NOMO-1 treated with dmso at 0.1 percent for 144 hours (cell line): Measurements from ENCODE around the gene SMARCAD1.
"Not testable (repeated sequence)": the region's sequence is repeated elsewhere in the genome, so short reads cannot be mapped to it uniquely, and the experiment has no call there.

ENCODE experiments used
- DNase-seq: peaks from one replicate; lab custom pipeline; 2025; ENCODE audit not compliant: unreplicated experiment; lab: John Stamatoyannopoulos, UW

SMARCAD1 gene

DNA sequence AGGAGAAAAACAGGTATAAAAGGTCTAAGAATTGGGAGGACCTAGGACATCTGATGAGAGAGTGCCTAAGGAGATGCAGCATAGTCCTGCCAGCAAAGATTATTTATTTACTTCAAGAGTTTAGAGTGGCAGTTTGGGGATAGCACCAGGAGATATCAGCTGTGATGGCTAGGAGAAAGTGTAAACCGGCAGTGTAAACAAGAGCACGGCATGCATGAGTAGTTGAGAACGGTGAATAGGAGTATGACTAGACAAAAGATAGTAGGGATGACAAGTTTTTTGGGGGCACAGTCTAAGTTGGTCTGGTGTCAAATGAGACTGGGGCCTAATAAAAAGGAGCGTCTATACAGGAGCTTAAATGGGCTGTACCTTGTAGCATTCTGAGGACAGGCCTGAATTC is 86.3 kb downstream of the SMARCAD1 start:
- not testable (repeated sequence) for DNase-seq

DNA sequence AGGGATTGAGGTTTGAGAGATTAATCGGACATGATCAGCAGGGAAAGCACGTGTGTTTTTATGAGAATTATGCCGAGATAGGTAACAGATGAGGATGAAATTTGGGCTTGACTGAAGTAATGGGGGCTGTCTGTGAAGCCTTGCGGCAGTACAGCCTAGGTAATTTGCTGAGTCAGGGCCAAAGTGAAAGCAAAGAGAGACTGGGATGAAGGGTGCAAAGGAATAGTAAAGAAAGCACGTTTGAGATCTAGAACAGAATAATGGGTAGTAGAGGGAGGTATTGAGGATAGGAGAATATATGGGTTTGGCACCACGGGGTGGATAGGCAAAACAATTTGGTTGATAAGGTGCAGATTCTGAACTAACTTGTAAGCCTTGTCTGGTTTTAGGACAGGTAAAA is 87.8 kb downstream of the SMARCAD1 start:
- not testable (repeated sequence) for DNase-seq

DNA sequence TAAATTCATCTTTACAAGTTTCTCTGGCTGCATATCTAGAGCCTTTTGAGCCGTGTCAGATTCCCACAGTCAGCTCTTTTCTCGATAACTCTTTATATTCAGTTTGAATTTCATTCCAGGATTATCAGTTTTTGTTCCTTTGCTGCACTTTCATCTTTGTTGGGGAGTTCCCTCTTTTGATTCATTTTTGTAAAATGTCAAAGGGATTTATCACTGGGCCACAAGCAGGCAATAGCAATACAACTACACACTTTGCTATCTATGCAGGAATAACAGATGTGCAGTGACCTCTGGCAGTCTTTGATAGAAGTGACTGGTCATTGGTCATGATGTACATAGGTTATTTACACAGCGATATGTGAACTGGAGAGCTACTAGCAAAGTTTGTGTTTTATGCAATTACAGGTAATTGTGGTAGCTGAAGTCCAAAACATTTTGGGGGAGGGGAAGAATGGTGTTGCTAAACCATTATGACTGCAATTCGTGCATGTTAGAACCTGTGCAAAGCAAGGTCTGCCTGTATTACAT is 91.1 kb downstream of the SMARCAD1 start:
- DNase-seq: no peak

- DNase-seq: no peak
Observed at GRCh38 chr4:94302191-94302590, 94.5 kb downstream of the SMARCAD1 start.

DNA sequence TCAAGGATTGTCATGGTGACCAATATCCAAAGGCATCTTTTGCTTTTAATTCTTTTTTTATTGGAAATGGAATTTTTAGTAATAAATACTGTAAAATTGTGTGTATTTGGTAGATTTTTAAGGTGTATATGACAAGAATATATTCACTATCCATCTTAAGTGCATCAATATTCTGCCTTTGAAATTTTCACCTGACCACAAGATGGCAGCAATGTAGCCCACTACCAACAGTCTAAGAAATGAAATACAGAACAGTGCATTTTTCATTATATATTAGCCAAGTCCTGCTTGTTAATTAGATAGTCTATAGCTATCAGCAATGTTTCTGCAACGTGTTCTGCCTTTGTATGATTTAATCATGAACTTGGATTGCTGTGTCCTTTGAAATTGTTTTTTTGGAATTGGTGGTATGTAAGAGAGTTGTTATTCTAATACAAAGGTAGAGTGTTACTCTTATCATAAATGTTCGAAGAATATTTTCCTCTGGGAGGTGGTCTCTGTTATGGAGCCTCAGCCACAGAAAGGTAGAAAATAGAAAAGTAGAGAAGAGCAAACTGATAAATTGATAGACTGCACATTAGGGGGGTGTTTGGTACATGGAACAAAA is 96.8 kb downstream of the SMARCAD1 start:
- DNase-seq: no peak

DNA sequence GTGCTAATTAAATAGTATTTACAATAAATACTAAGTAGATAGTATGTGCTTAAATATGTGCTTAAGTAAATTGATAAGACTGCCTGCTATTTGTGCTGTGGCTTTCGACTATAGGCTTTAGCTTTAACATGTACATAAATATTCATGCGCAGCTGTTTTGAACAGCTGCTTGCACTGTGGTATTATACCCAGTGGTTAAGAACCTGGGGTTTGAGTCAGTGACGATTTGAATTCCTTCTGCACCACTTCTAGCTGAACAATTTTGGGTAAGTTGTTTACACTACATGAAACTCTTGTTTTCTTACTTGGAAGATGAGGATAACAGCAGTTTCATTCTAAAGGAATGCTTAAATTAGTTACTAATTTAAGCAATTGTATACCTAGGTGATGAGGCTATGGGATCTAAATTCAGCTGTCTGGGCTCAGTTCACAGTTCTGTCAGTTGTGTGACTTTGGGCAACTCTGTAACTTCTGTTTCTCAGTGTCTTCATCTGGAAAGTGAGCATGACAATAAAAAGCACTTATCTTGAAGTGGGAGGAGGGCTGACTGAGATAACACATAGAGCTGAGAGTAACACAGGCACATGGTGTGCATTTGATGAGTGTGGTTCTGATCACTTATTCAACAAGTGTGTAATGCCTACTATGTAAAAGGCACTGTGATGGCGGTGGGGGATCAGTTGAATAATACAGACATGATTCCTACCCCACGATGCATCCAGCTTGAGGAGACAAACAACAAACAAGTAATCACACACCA is 98.0 kb downstream of the SMARCAD1 start:
- no peak for DNase-seq

DNA sequence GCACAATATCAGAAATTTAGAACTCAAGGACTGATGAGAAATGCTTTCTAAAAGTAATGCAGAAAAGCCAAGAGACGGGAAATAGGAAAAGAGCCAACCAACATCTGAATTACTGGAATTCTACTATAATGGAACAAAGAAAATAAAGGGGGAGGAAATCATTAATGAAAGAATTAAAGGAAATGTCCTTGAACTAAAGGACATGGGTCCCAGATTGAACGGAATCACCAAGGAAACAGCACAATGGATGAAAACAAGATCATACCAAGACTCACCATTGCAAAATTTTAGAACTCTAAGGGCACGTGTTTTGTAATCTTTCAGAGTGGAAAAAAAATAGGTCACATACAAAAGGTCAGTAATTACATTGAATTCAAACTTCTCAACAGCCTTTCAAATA is 99.0 kb downstream of the SMARCAD1 start:
- DNase-seq: no peak

DNA sequence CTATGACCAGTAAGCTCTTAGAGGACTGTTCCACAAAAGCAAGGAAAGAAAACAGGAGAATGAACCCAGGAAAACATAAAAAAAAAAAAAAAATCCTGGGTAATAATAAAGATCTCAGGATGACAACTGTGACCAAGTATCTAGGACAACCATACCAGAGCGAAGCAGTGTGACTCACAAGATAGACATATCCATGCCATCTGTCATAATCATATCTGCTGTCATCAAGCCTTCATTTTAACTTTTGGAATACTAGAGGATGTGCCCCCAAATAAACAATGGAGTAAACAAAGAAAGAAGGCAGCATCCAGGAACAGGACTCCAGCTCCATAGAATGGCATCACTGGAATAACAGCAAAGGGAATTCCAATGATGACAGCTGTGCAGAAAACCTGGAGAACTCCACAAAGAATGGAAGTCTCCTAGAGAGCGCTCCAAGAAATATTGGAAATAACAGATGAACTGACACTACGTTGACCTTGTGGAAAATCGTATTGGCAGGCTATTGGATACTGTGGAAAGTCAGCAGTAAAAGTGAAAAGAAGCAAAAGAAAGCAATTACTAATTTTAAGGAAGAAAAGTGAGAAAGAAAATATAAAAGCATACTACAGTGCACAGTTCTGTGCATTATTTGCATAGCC is 99.7 kb downstream of the SMARCAD1 start:
- DNase-seq: no peak

GRCh38 chr4:94319927-94320326 is 112.3 kb downstream of the SMARCAD1 start:
- DNase-seq: not testable (repeated sequence)

DNA sequence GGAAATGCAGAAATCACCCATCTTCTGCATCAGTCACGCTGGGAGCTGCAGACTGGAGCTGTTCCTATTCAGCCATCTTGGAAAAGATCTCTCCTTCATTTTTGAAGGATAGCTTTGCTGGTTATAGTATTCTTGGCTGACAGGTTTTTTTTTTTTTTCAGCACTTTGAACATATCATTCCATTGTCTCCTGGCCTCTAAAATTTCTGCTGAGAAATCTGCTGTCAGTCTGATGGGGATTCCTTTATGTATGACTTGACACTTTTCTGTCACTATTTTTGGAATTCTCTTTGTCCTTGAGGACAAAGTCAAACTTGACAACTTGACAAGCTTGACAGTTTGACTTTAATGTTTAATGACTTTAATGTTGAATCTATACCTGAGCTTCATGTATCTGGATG is 118.2 kb downstream of the SMARCAD1 start:
- DNase-seq: no peak

GRCh38 chr4:94329933-94330332 is 122.3 kb downstream of the SMARCAD1 start:
- no peak for DNase-seq

DNA sequence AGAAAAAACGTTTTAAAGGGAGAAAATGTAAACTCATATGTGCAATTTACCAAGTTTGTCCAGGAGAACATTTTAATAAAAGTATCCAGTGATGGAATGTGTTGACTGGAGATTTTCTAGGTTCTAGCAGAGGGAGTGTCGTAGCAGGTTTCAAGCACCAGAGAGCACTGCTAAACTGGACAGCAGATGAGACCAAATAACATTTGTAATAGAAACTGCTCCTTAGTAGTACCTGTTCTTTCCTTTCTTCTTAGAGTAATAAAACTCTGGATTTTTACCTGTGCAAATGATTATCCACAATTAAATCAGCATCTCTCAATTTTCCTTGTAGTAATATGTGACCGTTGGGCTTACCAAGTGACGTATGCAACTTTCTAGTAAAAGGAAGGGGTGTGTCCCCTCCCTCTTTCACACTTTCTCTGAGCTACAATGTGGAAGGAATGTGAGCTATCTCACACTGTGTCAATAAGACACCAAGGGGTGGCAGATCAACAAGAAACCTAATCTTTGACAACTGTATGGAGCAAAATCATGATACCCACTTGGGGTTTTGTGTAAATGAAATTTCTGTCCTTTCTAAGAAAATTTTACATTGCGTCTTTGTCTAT is 125.4 kb downstream of the SMARCAD1 start:
- DNase-seq: no peak

- no peak for DNase-seq
Observed at GRCh38 chr4:94333866-94334265, 126.2 kb downstream of the SMARCAD1 start.

DNA sequence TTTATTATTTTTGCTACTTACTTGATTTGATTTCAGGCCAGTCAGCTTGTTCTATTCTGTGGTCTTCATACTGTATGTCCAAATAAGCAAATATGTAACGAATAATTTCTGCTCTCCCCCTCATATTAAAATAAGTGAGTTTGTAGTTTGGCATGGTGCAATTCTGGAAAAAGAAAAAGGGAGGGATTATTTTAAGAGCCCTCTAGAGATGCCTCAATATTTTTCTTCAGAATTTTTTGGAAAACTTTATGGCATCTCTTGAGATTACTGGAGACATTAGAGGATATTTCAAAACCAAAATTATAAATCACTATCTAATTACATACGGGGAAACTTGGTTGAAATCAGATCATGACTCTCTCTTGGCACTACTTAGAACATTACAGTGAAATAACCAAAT is 126.8 kb downstream of the SMARCAD1 start:
- DNase-seq: no peak

GRCh38 chr4:94334962-94335361 is 127.3 kb downstream of the SMARCAD1 start:
- DNase-seq: no peak

DNA sequence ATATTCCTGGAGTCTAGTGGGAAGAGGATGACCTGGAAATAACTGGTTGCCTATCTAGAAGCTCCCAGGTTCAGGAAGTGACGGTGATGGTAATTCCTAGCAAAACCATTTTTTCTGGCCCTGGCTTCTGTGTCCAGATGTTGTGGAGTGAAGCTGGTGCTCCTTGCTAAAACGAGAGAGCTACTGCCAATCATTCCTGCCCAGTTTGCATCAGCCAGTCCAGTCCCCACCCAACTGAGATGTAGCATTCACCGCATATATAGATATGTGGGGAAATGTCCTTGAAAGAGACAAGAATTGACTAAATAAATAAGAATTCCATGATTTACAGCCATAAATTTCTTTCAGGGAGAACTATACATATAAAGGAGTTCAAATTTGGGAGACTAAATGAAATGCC is 128.6 kb downstream of the SMARCAD1 start:
- no peak for DNase-seq

DNA sequence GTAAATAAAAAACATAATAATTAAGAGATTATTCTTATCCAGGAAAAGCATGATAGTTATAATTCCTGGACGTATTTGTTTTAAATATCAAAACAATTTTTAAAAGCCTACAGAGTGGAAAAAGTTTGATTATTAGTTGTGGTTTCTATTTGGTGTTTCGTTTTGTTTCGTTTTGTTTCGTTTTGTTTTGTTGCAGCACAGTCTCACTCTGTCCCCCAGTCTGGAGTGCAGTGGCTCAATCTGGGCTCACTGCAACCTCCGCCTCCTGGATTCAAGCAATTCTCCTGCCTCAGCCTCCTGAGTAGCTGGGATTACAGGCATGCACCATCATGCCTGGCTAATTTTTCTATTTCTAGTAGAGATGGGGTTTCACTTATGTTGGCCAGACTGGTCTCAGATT is 129.1 kb downstream of the SMARCAD1 start:
- DNase-seq: not testable (repeated sequence)

DNA sequence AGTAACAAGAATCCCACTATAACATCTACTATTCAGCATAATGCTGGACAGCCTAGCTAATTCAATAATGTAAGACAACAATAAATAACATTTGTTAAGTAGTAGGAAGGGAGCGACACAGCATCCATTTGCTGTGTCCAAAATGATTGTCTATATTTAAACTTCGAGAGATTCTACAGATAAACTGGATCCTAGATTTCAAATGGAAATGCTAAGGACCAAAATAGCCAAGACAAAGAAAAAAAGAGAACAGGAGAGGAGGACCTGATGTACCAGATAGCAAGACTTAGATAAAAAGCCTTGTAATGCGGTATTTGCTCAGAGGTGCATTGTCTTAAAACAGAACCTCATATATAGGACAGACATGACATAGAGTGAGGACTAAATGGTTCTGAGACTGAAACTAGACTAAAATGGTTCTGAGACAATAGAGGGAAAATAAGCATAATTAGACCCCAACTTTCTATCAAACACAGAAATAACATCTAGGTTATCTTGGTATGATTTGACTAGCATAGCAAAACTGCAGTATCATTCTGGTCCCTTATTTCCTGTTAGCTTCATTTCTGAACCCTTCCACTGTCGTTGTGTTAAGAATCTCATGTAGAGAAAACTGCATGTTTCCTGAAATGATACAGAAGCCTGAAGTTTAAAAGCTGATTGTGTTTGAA is 131.2 kb downstream of the SMARCAD1 start:
- DNase-seq: no peak

GRCh38 chr4:94339779-94340178 is 132.1 kb downstream of the SMARCAD1 start:
- DNase-seq: no peak
